Ramos (cell line): ENCODE results near the gene PAEP.
"Not testable (repeated sequence)": the region's sequence is repeated elsewhere in the genome, so short reads cannot be mapped to it uniquely, and the experiment has no call there.

Experiments used
- in situ Hi-C: fragments of 300-500 bp; cut with MboI; formaldehyde crosslinking; loops from one replicate; pipeline ENCODE4 v1.14.3; 2022; ENCODE audit warnings: low sequenced_read_pairs; ENCODE audit not compliant: unreplicated experiment

The PAEP gene

DNA sequence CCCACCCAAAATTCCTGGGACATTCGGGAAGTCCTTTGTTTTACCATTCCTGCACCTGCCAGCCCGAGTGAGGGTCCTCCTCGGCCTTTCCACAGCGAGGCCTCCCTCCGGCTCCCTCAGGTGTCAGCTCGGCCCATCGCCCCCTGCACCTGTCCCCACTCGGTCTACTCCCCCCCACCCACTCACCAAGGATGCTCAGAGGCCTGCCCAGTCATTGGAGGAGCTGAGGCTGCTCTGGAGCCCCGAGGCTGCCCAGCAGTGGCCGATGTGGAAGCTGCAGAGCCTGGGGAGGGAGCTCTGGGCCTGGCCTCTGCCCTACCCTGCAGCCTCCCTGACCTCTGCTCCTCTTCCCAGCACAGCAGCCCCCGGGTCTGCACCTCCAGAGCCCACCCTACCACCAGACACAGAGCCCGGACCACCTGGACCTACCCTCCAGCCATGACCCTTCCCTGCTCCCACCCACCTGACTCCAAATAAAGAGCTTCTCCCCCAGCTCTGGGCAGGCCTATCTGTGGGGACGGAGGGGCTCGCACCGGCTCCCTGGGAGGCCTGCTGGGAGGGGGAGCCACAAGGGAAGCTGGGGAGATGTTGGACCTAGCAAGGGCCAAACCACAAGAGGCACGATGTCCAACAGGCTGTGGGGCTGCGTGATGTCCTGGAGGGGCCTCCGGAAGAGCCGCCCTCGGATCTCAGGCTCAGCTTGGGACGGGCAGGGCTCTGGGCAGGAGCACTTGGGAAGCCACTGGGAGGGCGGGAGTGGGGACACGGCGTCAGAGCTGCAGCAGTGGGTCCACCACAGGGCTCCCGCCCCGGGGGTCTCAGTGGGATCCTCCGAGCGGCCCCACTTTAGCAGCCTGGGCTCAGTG is 11.8 kb upstream of the PAEP start:
- in situ Hi-C loops, result not testable (repeated sequence)

DNA sequence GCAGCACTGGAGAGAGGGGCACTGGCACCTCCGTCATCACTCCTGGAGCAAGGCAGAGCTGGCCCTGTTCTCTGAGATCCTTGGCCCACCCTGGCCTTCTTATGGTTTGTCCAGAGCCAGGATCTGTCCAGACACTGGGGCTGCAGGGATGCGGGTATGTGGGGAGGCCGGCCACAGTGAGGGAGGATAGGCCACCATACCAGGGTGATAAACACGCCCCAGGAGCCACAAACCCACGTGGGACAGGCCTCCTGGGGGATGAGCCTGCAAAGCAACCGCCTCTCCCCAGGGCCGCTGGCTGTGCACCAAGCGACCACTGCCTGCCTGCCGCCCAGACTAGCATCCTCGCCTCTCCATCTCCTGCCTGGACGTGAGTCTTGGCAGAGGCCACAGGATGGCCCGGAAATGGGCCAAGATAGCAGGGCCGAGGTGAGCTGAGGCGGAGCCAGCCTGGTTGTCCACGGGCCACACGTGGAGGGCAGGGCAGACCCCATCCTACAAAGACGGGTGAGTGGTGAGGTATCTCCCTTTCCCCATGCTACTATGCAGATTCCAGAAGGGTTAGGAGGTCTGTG is 11.1 kb upstream of the PAEP start:
- in situ Hi-C loops, result no loop called here

DNA sequence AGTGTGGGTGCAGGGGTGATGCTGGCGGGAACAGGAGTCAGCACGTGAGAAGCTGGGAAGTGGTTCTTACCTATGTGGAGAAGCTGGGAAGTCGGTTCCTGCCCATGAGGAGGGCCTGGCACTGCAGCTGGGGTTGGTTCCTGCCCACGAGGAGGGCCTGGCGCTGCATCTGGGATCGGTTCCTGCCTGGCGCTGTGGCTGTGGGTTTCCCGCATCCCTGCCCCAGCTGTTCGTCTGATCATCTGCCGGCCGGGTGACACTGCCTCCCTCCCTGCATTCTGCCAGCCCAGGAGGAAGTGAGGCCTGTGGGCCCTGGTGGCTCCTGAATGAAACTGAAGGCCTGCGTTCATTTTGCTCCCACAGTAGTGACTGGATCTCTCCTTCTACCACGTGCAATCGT is 10.5 kb upstream of the PAEP start:
- in situ Hi-C loops, result no loop called here

DNA sequence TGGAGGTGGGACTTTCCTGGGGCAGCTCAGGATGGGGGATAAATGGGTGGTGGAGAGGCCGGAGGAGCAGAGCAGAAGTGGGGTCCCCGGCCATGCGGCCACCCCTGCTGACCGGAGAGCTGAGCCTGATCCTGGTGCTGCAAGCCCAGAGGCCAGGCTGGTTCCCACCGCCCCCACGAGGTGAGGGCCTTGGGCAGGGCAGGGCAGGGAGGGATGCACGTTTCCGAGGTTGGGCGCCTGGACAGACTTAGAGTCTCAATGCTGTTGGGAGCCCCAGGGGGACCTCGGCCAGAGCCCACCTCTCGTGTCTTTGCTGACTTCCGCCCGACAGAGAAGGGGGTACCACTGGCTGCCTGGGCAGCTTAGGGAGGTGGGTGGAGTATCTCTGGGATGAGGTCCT is 10.1 kb upstream of the PAEP start:
- in situ Hi-C loops, result no loop called here

DNA sequence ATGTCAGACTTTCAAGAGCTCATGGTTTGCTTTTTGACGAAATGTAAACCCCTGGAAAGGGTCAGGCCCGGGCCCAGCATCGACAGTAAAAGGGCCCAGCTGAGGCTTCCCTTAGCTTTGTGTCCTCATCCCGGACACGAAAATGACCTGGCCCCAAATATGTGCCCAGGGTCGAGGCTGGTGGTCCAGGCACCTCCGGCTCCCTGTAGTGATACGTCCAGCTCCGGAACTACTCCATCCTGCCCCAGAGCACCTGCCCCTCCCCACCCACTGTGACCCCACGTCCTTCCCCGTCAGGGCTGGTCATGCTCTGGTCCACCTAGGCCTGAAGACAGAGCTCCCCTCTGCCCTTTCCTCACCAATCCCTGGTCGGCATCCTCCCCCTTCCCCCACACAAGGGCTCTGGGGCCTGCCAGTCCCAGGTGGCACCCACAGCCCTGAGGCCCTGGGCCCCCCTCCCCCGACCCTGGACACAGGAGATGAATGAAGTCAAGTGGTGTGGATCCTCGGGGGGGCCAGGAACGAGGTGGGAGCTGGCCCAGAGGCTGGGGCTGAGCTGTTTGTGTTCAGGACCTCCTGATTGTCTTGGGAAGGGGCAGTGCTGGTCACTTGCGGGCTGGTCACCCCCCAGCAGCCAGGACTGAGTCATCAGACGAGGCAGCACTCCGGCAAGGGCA is 9.4 kb upstream of the PAEP start:
- in situ Hi-C loops, result no loop called here

DNA sequence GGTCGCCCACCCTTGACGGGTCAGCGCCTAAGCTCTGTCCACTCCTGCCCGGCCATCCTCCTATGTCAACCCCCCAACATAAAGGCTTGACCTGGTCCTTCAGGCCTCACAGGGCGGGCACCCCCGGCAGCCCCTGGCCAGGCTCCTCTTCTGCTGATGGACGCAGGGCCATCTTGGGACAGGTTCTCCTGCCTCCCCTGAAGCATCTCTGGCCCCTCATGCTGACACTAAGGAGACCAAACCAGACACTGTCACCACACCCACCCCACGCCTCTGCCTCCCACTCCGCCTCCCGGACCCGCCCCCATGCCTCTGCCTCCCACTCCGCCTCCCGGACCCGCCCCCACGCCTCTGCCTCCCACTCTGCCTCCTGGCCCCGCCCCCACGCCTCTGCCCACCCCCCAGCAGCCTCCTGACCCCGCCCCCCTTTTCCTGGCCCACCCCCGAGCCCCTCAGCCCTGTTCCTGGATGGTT is 8.8 kb upstream of the PAEP start:
- in situ Hi-C loops, result no loop called here

DNA sequence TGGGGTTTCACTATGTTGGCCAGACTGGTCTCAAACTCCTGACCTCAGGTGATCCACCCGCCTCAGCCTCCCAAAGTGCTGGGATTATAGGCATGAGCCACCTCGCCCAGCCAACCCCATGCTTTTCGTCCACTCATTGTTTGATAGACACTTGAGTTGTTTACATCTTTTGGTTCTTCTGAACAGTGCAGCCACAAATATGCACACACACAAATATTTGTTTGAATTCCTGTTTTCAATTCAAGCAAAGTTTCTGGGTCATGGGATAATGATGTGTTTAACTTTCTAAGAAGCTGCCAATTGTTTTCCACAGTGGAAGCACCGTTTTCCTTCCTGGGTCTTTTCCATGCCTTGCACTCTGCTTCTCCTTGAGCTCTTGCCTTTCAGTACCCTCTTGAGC is 6.8 kb upstream of the PAEP start:
- in situ Hi-C loops, result no loop called here

DNA sequence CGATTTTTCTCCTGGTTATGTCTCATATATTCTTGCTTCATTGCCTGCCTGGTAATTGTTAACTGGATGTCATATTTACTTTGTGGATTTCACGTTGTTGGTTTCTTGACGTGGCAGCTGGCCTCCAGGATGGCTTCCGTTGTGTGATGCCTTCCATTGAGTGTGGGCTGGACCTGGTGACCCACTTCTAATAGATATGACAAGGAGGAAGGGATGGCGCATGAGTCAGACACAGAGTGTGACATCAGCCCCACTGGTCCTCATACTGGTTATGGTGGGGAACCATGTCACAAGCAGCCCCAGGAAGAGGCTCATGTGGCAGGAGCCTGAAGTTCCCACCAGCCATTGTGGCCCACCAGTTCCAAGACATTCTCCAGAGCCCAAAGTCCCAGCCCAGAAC is 6.4 kb upstream of the PAEP start:
- in situ Hi-C loops, result no loop called here

DNA sequence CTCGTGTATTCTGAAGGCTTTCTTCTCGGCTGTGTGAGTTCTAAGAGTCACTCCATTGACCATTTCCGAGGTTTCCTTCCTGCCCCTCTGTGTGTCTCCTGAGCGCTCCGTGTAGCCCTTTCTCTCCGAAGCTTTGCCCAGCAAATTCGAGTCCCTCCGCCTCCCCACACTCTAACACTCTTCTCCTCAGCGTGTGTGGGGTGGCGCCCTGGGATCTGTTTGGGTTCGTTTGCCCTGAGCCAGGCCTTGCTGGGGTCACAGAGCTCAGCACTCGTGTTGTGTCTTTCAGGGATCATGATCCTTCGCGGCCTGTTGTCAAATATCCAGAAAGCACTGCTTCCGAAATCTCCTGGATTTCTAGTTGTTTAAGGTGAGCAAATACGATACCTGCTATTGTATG is 5.6 kb upstream of the PAEP start:
- in situ Hi-C loops, result no loop called here

DNA sequence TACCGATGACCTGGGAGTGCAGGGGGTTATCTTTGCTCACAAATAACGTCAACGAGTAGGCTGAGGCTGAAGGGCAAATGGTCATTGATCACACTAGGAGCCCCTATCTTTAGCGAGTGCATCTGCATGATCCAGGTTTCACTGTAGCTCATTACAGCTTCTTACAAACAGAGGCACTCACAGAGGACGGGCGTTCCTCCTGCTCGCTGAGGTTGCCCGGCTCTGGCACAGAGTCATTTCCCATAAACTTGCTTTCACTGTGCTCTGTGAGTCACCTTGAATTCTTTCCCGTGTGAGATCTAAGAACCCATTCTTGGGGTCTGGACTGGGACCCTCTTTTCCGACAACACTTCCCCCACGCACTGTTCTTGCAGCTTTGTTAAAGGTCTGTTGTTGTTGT is 1.9 kb upstream of the PAEP start:
- in situ Hi-C loops, result no loop called here

DNA sequence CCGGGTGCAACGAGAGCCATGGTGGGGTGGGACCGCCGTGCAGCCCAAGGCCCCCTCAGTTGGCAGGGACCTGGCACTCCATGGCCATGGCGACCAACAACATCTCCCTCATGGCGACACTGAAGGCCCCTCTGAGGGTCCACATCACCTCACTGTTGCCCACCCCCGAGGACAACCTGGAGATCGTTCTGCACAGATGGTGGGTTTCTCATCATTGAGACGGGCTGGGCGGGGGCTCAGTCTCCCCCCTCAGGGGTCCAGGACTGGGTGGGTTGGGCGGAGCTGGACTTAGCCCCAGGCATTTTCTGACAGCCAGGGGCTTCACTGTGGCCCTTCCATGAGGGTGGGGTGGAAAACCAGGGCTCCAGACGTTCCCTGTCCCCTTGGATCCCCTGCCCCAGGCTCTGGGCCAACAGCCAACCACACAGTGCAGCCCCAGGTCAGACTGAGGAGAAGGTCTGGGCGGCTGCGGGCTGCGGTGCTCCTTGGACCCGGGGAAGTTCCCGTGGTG is 734 bp downstream of the PAEP start:
- in situ Hi-C loops, result no loop called here

DNA sequence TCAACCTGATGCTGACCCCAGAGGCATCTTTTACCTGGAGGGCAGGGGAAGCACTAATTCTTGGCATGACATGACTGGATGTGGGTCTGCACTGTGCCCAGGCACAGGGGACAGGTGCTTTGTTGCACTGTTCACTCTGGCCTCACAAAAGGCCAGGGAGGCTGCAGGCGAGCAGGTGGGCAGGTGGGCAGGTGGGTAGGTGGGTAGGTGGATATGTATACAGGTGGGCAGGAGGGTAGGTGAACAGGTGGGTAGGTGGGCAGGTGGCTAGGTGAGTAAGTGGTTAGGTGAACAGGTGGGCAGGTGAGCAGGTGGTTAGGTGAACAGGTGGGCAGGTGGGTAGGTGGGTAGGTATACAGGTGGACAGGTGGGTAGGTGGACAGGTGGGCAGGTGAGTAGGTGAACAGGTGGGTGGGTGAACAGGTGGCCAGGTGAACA is 1.5 kb downstream of the PAEP start:
- in situ Hi-C loops, result no loop called here

DNA sequence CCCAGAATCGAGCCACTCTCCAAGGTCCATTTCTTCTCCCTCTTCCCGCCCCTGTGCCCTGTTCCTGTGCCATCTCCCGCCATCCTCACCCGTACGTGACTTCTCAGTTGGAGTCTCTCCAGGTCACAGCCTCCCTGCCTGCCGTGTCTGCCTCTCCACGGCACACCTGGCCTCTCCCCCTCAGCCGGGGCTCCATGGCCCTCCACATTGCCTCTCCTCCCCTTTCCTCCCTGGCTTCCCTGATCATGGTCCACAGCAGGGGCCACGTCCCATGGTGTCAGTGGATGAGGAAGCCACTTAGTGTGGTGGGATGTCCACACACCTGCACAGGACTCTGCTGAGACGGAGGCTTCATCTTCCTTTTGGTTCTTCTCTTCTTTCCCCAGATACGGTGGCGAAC is 2.3 kb downstream of the PAEP start:
- in situ Hi-C loops, result no loop called here

DNA sequence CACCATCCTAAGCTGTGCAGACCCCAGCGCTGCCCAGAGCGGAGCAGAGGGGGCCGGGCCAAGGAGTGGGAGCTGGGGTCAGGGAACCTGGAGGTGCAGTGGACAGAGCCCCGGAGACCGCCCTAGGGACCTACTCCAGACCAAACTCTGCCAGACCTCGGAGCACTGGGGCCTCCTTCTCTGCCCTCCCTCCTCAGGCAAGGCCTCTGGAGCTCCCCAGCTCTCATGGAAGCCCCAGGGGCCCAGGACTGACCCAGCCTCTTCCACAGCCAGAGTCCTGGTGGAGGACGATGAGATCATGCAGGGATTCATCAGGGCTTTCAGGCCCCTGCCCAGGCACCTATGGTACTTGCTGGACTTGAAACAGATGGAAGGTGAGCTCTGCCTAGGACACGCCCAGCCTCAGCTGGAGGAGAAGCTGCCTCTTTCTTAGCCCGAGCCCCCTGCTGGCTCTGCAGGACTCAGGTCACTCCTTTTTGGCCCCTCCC is 3.6 kb downstream of the PAEP start:
- in situ Hi-C loops, result no loop called here

DNA sequence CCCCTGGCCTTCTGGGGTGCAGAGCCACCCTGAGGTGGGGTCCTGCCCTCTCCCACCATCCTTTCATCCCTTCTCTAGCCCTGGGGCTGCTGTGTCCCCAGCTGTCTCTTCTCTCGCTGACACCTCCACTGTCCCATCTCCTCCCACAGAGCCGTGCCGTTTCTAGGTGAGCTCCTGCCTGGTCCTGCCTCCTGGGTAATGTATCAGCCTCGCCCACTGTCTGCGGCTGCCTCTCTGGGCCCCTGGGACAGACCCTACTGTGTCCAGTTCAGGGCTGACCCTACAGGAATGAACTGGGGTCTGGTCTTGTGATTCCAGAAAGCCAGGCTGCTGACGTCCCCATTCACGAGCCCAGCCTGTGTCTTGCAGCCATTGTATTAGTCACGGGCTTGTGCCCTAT is 4.1 kb downstream of the PAEP start:
- in situ Hi-C loops, result no loop called here

DNA sequence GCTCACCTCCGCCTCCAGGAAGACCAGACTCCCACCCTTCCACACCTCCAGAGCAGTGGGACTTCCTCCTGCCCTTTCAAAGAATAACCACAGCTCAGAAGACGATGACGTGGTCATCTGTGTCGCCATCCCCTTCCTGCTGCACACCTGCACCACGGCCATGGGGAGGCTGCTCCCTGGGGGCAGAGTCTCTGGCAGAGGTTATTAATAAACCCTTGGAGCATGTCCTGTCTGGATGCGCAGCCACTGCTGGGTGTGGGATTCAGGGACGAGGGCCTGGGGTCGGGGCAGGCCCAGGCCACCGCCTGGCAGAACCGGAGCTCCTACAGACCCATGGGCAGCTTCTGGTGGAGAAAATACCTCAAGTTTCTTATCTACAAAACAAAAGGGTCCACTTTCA is 5.0 kb downstream of the PAEP start:
- in situ Hi-C loops, result no loop called here

DNA sequence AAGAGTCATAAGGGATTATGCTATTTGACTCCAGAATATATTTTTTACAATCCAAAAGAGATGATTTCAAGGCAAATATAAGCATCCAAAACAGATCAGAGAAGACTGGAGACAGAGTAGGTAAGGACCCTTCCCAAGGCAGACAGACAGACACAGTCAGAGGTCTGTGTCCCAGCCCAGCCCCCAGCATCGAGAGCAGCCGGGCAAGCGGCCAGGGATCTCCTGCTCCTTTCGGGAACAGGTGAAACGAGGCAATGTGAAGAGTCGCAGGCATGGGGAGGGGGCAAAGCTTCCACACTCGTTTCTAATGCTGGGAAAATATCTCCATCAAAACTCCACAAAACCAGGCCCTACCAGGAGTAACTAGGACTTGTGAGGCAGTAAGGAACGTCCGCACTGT is 5.8 kb downstream of the PAEP start:
- in situ Hi-C loops, result no loop called here

DNA sequence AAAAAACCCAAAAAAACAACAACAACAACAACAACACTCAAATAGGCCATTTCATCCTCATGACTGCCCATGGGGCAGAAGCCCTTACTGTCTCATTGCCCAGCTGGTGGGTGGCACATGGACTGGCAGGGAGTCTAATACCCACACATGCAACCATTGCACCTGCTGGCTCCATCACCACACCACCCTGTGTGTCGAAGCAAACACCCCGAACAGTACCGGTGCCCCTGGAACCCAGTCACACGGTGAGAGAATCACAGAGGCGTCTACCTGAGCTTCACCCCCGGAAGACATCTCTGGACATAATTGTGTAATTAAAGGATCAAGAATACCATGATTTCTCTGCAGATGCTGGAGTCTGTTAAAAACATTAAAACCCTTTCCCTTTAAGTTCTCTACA is 6.5 kb downstream of the PAEP start:
- in situ Hi-C loops, result no loop called here

DNA sequence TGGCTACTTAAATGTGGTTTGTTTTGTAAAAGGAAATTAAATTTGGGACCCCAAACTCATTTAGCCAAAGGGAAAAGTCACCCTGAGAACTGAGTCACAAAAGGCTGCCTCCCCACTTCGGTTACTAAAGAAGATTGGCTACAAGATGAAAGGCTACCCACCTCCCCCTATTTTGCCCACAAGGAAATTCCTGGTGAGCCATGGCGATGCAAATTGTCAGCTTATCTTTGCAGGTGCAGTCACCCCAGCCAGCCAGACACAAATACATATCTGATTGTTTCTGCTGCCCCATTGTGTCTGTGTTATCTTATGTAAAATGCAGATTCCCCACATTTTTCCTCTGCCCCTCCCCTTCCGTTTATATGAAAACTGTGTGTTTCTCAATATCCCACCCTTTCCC is 8.9 kb downstream of the PAEP start:
- in situ Hi-C loops, result no loop called here

DNA sequence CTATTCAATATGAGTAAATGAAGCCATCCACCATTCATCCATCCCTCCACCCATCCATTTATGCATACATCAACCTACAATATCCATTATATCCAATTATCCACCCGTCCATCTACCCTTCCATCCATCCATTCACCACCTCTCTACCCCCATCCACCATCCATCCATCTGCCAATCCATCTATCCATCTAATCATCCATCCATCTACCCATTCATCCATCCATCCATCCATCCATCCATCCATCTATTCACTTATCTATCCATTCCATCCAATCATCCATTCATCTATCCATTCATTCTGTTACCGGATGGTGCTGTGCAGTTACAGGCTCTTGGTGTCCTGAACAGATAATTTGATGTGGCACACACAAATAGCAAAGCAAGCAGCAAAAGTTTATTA is 10.7 kb downstream of the PAEP start:
- in situ Hi-C loops, result no loop called here

DNA sequence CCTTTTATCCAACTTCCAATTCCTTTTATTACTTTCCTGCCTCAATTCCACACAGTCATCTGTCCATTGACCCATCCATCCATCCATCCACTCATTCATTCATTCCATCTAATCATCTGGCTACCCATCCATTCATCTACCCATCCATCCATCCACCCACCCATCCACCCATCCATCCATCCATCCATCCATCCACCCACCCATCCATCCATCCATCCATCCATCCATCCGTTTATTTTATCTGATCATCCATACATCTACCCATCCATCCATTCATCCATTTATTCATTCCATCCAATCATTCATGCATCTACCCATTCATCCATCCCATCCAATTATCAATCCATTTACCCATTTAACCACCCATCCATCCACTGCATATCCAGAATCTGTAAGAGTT is 11.6 kb downstream of the PAEP start:
- in situ Hi-C loops, result no loop called here
